Measurements from ENCODE around the gene HLA-DOB. TPM values are rescaled to one million over a fixed set of nuclear protein-coding genes. Genes with fewer than 3 reads are reported as not detected.

The HLA-DOB gene
- total RNA-seq, 2 experiments from 2014 or later = 48.1 to 57.1 TPM

DNA sequence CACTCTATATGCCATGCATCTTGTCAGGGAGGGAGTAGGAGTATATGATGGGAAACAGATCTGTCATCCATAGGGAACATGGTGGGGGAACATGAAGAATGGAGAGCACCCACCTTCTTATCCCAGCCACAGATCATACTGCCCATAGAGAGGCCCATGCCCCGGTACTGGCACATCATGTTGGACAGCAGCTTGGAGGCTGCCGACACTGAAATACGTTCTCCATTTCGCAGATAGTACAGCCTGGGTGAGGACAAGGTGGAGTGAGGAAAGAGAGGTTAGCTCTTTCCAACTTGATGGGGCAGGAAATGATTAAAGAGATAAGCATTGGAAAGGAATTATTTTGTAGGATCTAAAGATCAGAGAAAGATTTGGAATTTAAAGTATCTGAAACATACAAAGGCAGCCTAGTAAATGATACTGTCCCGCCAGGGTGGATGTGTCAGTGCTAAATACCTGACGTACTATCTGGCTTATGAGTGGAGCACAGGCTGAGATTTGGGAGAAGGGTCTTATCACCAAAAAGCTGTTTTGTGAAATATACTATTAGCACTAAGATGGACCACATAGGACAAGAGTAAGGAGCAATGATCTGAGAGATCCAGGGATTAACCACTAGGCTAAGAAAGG lies 25.3 kb upstream of the HLA-DOB start:
- Histone ChIP-seq H3K79me2 (ENCODE audit: insufficient read depth, low read depth, low read length) (peaks cover 53% of the 10 kb centered on the region), H3K9me2 (ENCODE audit: insufficient read depth, low read length) (no peaks in the 10 kb centered on the region)
- no TSS peak for BruUV-seq (replicated peaks)

DNA sequence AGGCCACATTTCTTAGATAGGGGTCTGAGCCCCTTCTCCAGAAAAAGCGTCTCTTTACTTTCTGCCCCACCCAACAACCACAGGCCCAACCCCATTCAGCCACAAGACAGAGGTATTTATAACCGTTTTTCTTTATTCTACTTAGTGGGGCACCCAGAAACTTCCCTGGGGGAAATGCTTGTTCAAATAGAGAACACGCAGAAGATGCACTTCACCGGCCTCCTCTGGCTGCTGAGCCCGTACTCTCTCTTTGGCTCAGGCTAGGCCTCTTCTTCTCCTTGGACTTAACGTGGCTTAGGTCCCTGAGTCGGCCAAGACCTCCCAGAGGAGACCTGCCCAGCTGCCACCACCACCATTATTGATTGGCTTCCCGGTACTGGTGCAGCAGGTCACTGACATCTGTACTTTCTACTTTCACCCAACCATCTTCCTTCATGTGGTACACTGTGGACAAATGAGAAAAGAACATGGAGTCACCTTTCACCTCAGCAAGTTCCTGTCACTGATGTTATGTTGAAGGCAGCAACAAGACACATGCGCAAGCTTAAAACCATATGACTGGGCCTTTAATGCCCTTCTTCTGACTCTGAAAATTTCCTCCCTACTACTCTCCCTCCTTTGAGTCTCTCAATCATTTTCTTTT lies 23.9 kb upstream of the HLA-DOB start:
- intact Hi-C loops (cut with micrococcal nuclease; ENCODE audit: unreplicated experiment) = loop anchor here (5.0 kb wide), 1 partner anchor 132 kb away; no protein-coding TSS in a partner anchor
- Histone ChIP-seq H3K79me2 (ENCODE audit: insufficient read depth, low read depth, low read length) (peaks cover 52% of the 10 kb centered on the region), H3K36me3 (ENCODE audit: insufficient read depth, low read length) (peaks cover 65% of the 10 kb centered on the region), H3K9me3 (ENCODE audit: low read length) (no peaks in the 10 kb centered on the region), H4K20me1 (ENCODE audit: insufficient read depth, low read length) (no peaks in the 10 kb centered on the region; the same call in 1 of the 2 replicates), H3K4me2 (ENCODE audit: low read length) (no peak overlapping the region), H2AFZ (ENCODE audit: low read length) (no peak overlapping the region), H3K27ac (ENCODE audit: low read depth, low read length, poor library complexity, severe bottlenecking) (no peak overlapping the region), H3K4me3 (ENCODE audit: low read depth, low read length, poor library complexity, severe bottlenecking) (no peak overlapping the region), H3K9me2 (ENCODE audit: insufficient read depth, low read length) (no peaks in the 10 kb centered on the region), H3K4me1 (ENCODE audit: insufficient read depth, low read length, poor library complexity, severe bottlenecking) (peaks cover 59% of the 10 kb centered on the region)
- DNase-seq (ENCODE audit: low spot score) = no peak
- ChIA-PET CTCF (ENCODE audit: unreplicated experiment) (no interaction called here), POLR2A (interaction anchor here (0.6 to 3.0 kb wide), 2 partner anchors 14 to 205 kb away, joined by 3 to 31 read pairs; partner anchors contain the start of genes PSMB9 and TAP1)
- TF ChIP-seq, protein P1, sequence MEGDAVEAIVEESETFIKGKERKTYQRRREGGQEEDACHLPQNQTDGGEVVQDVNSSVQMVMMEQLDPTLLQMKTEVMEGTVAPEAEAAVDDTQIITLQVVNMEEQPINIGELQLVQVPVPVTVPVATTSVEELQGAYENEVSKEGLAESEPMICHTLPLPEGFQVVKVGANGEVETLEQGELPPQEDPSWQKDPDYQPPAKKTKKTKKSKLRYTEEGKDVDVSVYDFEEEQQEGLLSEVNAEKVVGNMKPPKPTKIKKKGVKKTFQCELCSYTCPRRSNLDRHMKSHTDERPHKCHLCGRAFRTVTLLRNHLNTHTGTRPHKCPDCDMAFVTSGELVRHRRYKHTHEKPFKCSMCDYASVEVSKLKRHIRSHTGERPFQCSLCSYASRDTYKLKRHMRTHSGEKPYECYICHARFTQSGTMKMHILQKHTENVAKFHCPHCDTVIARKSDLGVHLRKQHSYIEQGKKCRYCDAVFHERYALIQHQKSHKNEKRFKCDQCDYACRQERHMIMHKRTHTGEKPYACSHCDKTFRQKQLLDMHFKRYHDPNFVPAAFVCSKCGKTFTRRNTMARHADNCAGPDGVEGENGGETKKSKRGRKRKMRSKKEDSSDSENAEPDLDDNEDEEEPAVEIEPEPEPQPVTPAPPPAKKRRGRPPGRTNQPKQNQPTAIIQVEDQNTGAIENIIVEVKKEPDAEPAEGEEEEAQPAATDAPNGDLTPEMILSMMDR (conservative IDR thresholded peaks at IDR 0.05; ENCODE audit: low read length) = no peak
- TF ChIP-seq EZH2phosphoT487 (IDR thresholded peaks at IDR 0.05; ENCODE audit: borderline replicate concordance, low read depth, low read length) = no peak
- BruUV-seq (replicated peaks) = no TSS peak

More for the DNA sequence above, 25.3 kb upstream of the HLA-DOB start:
- DNase-seq (ENCODE audit: low spot score) = no peak
- no peaks in the 10 kb centered on the region; the same call in 1 of the 2 replicates for H4K20me1 ChIP-seq (ENCODE audit: insufficient read depth, low read length)
- TF ChIP-seq, protein P1 (conservative IDR thresholded peaks at IDR 0.05; ENCODE audit: low read length) = no peak
- TF ChIP-seq EZH2phosphoT487 (IDR thresholded peaks at IDR 0.05; ENCODE audit: borderline replicate concordance, low read depth, low read length) = no peak
- H3K4me2 ChIP-seq (ENCODE audit: low read length) = peak overlapping the region; percentile 90
- ChIA-PET CTCF (ENCODE audit: unreplicated experiment) (no interaction called here), POLR2A (interaction anchor here (0.7 to 1.9 kb wide), 5 partner anchors 11 to 222 kb away, joined by 3 to 10 read pairs (median 3); partner anchors contain the start of gene TAP1)
- no peak overlapping the region for H3K27ac ChIP-seq (ENCODE audit: low read depth, low read length, poor library complexity, severe bottlenecking)
- peaks cover 65% of the 10 kb centered on the region for H3K36me3 ChIP-seq (ENCODE audit: insufficient read depth, low read length)
- intact Hi-C loops (cut with micrococcal nuclease; ENCODE audit: unreplicated experiment) = loop anchor here (5.0 kb wide), 1 partner anchor 130 kb away; no protein-coding TSS in a partner anchor
- no peaks in the 10 kb centered on the region for H3K9me3 ChIP-seq (ENCODE audit: low read length)
- H2AFZ ChIP-seq (ENCODE audit: low read length) = no peak overlapping the region
- H3K4me3 ChIP-seq (ENCODE audit: low read depth, low read length, poor library complexity, severe bottlenecking) = peak overlapping the region; percentile 77
- H3K4me1 ChIP-seq (ENCODE audit: insufficient read depth, low read length, poor library complexity, severe bottlenecking) = peaks cover 59% of the 10 kb centered on the region
